ENCODE results near the gene HPD. TPM values are rescaled to one million over a fixed set of nuclear protein-coding genes. Genes with fewer than 3 reads are reported as not detected.

The HPD gene
- total and polyA plus RNA-seq, 2 of the 4 experiments (the other 2 are of a cell fraction), result 0.15 to 0.18 TPM

- no peak overlapping the region for H3K4me2 ChIP-seq (ENCODE audit: low read depth, low read length)
- in situ Hi-C loops (cut with MboI; ENCODE audit: low sequenced_read_pairs), result no loop called here
- no peak overlapping the region for H3K56ac ChIP-seq (ENCODE audit: extremely low read depth, insufficient read depth, low read length)
- no peak overlapping the region for H3K4ac ChIP-seq (ENCODE audit: low read depth, low read length)
- H2AK5ac ChIP-seq (ENCODE audit: low read depth, low read length), result no peak overlapping the region; the same call in 1 of the 2 replicates
- no peak overlapping the region for H2AFZ ChIP-seq (replicated peaks; ENCODE audit: low read length, poor library complexity)
- DNase-seq (no peak), ATAC-seq (ENCODE audit: low read depth) (no peak)
- peaks cover 14 to 58% of the 10 kb centered on the region in 2 experiments; a peak in 3 of 4 replicates for H3K79me1 ChIP-seq (ENCODE audit: low read depth in 1 of 2, low read length in 2 of 2)
- H3K4me1 ChIP-seq (ENCODE audit: control insufficient read depth, insufficient read depth, low read length), result no peaks in the 10 kb centered on the region
- no peak overlapping the region for H3K18ac ChIP-seq (ENCODE audit: low read depth, low read length)
- no peaks in the 10 kb centered on the region for H3K27me3 ChIP-seq (ENCODE audit: control insufficient read depth, insufficient read depth, low read length)
- H2BK15ac ChIP-seq (ENCODE audit: low read depth, low read length), result no peak overlapping the region
- dilution Hi-C loops (cut with HindIII; ENCODE audit: low sequenced_read_pairs, unreplicated experiment), result no loop called here
- H3K9me3 ChIP-seq (ENCODE audit: control insufficient read depth, insufficient read depth, low read length), result no peaks in the 10 kb centered on the region
- no peak overlapping the region for H3K14ac ChIP-seq (replicated peaks; ENCODE audit: low read depth, low read length)
- H4K8ac ChIP-seq (ENCODE audit: low read depth in 2 of 2, low read length in 2 of 2), result no peak overlapping the region
- H4K5ac ChIP-seq (ENCODE audit: low read depth, low read length), result no peak overlapping the region
- ChIA-PET CTCF (no interaction called here), POLR2A (ENCODE audit: unreplicated experiment) (no interaction called here)
- H3K4me3 ChIP-seq (ENCODE audit: insufficient read depth, low read depth, low read length), result no peak overlapping the region
- H2BK20ac ChIP-seq (ENCODE audit: low read depth, low read length), result no peak overlapping the region
- no peaks in the 10 kb centered on the region for H3K9me1 ChIP-seq (ENCODE audit: insufficient read depth, low read length)
- no peak overlapping the region for H2BK5ac ChIP-seq (ENCODE audit: low read depth, low read length, poor library complexity, severe bottlenecking)
- no peak overlapping the region for H2AK9ac ChIP-seq (replicated peaks; ENCODE audit: low read depth, low read length, poor library complexity)
- intact Hi-C loops (cut with micrococcal nuclease), result no loop called here
- no peak overlapping the region for H4K91ac ChIP-seq (ENCODE audit: insufficient read depth, low read depth, low read length)
- peak; percentile 6; the same call in 1 of the 2 replicates for TF ChIP-seq SMC3 (IDR thresholded peaks at IDR 0.05; ENCODE audit: low read depth, low read length)
- no peak for TF ChIP-seq ELK1 (IDR thresholded peaks at IDR 0.05; ENCODE audit: borderline replicate concordance, low read depth, low read length)
- H4K20me1 ChIP-seq (ENCODE audit: insufficient read depth, low read length), result peaks cover 4% of the 10 kb centered on the region
- no TSS peak for BruUV-seq (replicated peaks)
- H3K36me3 ChIP-seq (ENCODE audit: control insufficient read depth, insufficient read depth, low read length), result peaks cover 63% of the 10 kb centered on the region
- WGBS, 2 experiments (ENCODE audit: extremely low coverage in 2 of 2, insufficient read length in 1 of 2), result 95% methylated on average over 23 of the region's 36 CpGs; no CpG with 5 or more reads in 1 of the 2 experiments
- H3K27ac ChIP-seq (ENCODE audit: insufficient read depth, low read length), result no peak overlapping the region
- H2BK120ac ChIP-seq (ENCODE audit: low read depth, low read length), result no peak overlapping the region
- no peak overlapping the region for H3K23ac ChIP-seq (ENCODE audit: low read depth, low read length)
- no peak overlapping the region for H3K9ac ChIP-seq (ENCODE audit: low read depth, low read length)
These were observed 35.4 kb downstream of the HPD start for GRCh38 chr12:121823101-121823726.
